ENCODE data around the gene CD274.

CD274 gene

DNA sequence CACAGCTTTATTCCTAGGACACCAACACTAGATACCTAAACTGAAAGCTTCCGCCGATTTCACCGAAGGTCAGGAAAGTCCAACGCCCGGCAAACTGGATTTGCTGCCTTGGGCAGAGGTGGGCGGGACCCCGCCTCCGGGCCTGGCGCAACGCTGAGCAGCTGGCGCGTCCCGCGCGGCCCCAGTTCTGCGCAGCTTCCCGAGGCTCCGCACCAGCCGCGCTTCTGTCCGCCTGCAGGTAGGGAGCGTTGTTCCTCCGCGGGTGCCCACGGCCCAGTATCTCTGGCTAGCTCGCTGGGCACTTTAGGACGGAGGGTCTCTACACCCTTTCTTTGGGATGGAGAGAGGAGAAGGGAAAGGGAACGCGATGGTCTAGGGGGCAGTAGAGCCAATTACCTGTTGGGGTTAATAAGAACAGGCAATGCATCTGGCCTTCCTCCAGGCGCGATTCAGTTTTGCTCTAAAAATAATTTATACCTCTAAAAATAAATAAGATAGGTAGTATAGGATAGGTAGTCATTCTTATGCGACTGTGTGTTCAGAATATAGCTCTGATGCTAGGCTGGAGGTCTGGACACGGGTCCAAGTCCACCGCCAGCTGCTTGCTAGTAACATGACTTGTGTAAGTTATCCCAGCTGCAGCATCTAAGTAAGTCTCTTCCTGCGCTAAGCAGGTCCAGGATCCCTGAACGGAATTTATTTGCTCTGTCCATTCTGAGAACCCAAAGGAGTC lies at the start of gene CD274:
Gene CD274 (plus strand): TSS at position 184 of the 733 bp plus-strand sequence. CDS start 5,572 bp downstream, outside the sequence.
- Mint-ChIP-seq H3K4me1 (peaks cover 81% of the 10 kb centered on the region), H3K27ac (peak within 1 kb of the TSS; percentile 90), H3K27me3 (no peaks in the 10 kb centered on the region), H3K36me3 (peaks cover 2% of the 10 kb centered on the region), H3K9me3 (no peaks in the 10 kb centered on the region), H3K4me3 (peak within 1 kb of the TSS; percentile 89)
- DNase-seq: peak; percentile 86
- CTCF ChIA-PET: interaction anchor here (0.9 to 4.0 kb wide), 24 partner anchors 8 to 692 kb away, joined by 3 to 122 read pairs (median 4); partner anchors contain the start of genes PDCD1LG2, PLGRKT and RIC1

DNA sequence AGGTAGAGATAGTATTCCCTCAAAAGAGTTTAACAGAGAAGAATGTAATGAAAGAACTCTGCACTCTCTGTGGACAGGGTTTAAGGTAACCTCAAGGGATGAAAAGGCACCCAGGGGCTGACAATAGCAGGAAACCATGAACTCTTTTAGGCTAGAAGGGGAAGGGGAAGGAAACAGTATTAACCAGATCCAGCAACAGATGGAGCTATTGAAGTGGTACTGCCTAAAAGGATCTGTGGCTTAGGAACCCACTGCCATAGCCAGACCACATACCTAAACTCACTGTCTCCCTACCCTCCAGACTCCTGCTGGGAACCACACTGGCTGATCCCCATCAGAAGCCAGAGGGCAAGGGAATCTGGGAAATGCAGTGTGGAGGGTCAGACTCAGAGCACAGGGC lies 48.1 kb upstream of the CD274 start:
- no peak overlapping the region for H3K27ac Mint-ChIP-seq
- H3K4me1 Mint-ChIP-seq: peaks cover 18% of the 10 kb centered on the region
- no peaks in the 10 kb centered on the region for H3K27me3 Mint-ChIP-seq
- peaks cover 27% of the 10 kb centered on the region for H3K36me3 Mint-ChIP-seq
- DNase-seq: no peak
- no peak overlapping the region for H3K4me3 Mint-ChIP-seq
- H3K9me3 Mint-ChIP-seq: peaks cover 22% of the 10 kb centered on the region
- CTCF ChIA-PET: no interaction called here

DNA sequence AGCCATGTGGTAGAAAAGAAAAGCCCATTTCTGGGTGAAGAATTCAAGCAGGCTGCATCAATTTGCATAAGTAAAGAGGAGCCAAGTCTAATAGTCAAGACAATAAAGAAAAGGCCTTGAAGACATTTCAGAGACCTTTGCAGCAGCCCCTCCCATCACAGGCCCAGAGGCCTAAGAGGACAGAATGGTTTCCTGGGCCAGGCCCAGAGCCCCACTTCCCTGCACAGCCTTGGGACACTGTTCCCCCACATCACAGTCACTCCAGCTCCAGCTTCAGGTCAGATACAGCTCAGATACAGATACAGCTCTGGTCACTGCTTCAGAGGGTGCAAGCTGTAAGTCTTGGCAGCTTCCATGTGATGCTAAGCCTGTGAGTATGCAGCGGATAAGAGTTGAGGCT lies 41.7 kb upstream of the CD274 start:
- Mint-ChIP-seq H3K4me1 (peaks cover 3% of the 10 kb centered on the region), H3K9me3 (peaks cover 46% of the 10 kb centered on the region), H3K36me3 (peaks cover 41% of the 10 kb centered on the region), H3K27ac (no peak overlapping the region), H3K27me3 (no peaks in the 10 kb centered on the region), H3K4me3 (no peak overlapping the region)
- CTCF ChIA-PET: no interaction called here
- DNase-seq: no peak

DNA sequence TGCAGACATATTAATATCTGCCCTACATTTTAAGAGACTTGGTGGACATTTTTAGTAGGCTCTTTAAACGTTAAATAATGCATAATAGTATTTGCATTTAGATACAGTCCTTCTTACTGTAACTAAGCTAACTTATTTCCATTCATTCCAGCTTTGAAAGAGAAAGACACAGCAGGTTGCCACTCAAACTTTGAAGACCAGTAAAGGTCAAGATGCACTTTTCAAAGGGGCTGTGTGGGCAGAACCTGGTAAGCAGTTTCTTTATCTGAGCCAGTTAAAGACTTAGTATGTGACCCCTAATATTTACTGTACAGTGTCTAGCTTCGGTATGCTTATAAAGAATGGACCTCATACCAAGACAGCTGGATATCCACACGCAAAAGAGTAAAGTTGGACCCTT lies 33.4 kb upstream of the CD274 start:
- Mint-ChIP-seq H3K9me3 (peaks cover 7% of the 10 kb centered on the region), H3K27ac (no peak overlapping the region), H3K27me3 (no peaks in the 10 kb centered on the region), H3K4me1 (no peaks in the 10 kb centered on the region), H3K4me3 (no peak overlapping the region), H3K36me3 (peaks cover 13% of the 10 kb centered on the region)
- CTCF ChIA-PET: interaction anchor here (1.7 to 1.9 kb wide), 2 partner anchors 9 to 231 kb away, joined by 5 to 9 read pairs; no protein-coding TSS in a partner anchor
- no peak for DNase-seq

DNA sequence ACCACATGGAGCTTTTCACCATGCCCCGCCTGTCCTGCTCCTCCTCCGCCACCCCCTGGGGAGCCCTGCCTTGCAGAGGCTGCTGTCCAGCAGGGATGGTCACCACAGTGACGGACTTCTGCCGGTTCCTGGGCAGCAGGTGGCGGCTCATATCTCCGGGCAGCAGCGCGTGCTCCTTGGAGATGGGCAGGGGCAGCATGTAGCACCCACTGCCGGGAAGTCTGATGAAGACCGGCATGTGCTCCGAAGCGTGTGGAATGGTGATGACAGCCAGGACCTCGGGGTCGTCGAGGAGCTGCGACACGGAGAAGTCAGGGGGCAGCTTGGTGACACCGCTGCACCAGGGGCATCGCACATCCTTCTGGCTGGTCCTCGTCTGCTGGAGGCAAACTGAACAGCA lies 31.9 kb upstream of the CD274 start:
- no peaks in the 10 kb centered on the region for H3K27me3 Mint-ChIP-seq
- H3K36me3 Mint-ChIP-seq: peaks cover 10% of the 10 kb centered on the region
- DNase-seq: no peak
- H3K4me1 Mint-ChIP-seq: no peaks in the 10 kb centered on the region
- H3K4me3 Mint-ChIP-seq: no peak overlapping the region
- H3K9me3 Mint-ChIP-seq: peaks cover 3% of the 10 kb centered on the region
- no peak overlapping the region for H3K27ac Mint-ChIP-seq
- CTCF ChIA-PET: no interaction called here

DNA sequence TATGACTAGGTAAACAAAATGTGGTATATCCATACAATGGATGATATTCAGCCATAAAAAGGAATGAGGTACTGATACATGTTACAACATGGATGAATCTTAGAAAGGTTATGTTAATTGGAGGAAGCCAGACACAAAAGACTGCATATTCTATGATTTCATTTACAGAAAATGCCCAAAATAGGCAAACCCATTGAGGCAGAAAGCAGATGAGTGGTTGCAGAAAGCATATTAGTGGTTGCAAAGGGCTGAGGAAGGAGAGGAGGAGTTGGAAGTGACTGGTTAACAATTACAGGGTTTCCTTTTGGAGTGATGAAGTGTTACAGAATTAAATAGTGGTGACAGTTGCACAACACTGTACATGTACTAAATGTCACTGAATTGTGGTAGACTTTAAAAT lies 30.4 kb upstream of the CD274 start:
- no peaks in the 10 kb centered on the region for H3K4me1 Mint-ChIP-seq
- H3K9me3 Mint-ChIP-seq: no peaks in the 10 kb centered on the region

DNA sequence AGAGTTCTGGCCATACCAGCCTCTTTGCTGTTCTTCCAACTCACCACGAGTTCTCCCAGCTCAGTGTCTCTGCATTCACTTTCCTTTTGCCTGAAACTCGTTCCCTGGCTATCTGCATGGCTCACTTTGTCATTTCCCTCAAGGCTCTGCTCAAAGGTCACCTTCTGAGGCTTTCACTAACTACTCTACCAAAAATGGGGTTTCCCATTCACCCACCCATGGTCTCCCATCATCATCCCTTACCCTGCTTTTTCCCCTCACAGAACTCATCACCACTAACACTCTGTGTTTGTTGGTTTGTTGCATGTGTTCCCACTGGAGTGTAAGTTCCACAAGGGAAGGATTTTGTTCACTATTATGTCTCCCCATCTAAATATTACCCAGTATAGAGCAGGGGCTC lies 29.2 kb upstream of the CD274 start:
- Mint-ChIP-seq H3K27ac (no peak overlapping the region), H3K4me1 (no peaks in the 10 kb centered on the region), H3K27me3 (no peaks in the 10 kb centered on the region), H3K36me3 (peaks cover 10% of the 10 kb centered on the region), H3K9me3 (no peaks in the 10 kb centered on the region), H3K4me3 (no peak overlapping the region)
- CTCF ChIA-PET: no interaction called here
- no peak for DNase-seq

More for the DNA sequence above, 30.4 kb upstream of the CD274 start:
- CTCF ChIA-PET: no interaction called here
- Mint-ChIP-seq H3K27me3 (no peaks in the 10 kb centered on the region), H3K36me3 (peaks cover 10% of the 10 kb centered on the region), H3K27ac (no peak overlapping the region), H3K4me3 (no peak overlapping the region)
- DNase-seq: no peak

DNA sequence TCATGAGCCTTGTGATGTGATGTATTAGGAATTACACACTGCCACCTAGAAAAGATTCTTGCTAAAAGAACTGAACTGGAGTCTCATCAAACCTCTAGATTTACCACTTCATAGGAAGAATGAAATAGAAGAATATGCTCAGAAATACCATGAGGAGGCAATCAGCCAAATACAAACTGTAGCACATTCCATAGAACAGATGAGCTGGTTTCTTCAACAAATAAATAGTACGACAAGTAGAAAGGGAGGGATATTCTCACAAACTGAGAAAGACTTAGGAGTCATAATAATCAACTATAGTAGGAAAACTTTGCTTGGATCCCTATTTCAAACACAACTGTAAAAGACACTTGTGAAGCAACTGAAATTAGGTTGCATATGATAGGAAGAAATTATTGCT lies 28.1 kb upstream of the CD274 start:
- Mint-ChIP-seq H3K4me3 (no peak overlapping the region), H3K9me3 (no peaks in the 10 kb centered on the region), H3K27ac (no peak overlapping the region), H3K27me3 (no peaks in the 10 kb centered on the region), H3K4me1 (no peaks in the 10 kb centered on the region), H3K36me3 (peaks cover 10% of the 10 kb centered on the region)
- no peak for DNase-seq
- CTCF ChIA-PET: interaction anchor here (0.9 kb wide), 1 partner anchor 236 kb away, joined by 4 read pairs; the partner anchor contains the start of gene INSL6

DNA sequence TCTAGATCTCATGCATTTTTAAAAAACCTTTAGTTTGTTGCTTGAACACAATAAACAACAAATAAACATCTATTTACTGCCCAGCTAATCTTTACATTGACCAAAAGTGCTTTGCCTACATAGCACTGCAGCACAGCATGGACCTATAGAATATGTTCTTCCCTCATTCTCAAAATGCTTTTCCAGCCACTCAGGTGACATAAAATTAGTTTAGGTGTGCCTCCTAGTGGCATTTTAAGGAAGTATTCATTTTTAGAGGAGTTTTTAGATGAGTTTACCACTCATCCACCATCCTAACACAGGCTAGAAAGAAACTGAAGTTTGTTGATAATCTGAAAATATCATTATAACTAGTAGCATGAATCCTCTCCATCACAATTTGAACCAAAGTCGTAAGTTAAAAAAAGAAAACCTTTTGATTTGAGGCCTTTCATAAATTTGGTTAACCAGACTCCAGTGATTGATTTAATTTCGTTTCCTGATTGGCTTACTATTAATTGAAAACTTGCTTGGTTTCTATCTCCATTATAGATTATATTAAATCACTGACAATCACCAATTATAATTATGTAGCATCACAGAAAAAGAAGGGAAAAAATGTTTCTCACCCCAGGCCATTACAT lies 25.2 kb upstream of the CD274 start:
- no peak for DNase-seq
- Mint-ChIP-seq H3K4me3 (no peak overlapping the region), H3K27ac (no peak overlapping the region), H3K4me1 (no peaks in the 10 kb centered on the region), H3K36me3 (peaks cover 4% of the 10 kb centered on the region), H3K27me3 (no peaks in the 10 kb centered on the region), H3K9me3 (no peaks in the 10 kb centered on the region)
- CTCF ChIA-PET: interaction anchor here (0.6 to 4.4 kb wide), 16 partner anchors 9 to 669 kb away, joined by 3 to 52 read pairs (median 4); partner anchors contain the start of gene INSL6

DNA sequence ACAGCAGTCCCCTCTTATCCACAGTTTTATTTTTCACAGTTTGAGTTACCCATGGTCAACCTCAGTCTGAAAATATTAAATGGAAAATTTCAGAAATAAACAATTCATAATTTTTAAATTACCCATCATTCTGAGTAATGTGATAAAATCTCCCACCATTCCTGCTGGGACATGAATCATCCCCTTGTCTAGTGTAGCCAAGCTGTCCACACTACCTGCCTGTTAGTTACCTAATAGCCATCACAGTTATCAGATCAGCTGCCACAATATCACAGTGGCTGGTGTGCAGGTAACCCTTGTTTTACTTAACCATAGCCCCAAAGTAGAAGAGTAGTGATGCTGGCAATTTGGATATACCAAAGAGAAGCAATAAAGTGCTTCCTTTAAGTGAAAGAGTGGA lies 23.3 kb upstream of the CD274 start:
- DNase-seq: no peak
- Mint-ChIP-seq H3K9me3 (no peaks in the 10 kb centered on the region), H3K4me1 (no peaks in the 10 kb centered on the region), H3K36me3 (peaks cover 13% of the 10 kb centered on the region), H3K27me3 (no peaks in the 10 kb centered on the region), H3K27ac (no peak overlapping the region), H3K4me3 (no peak overlapping the region)
- CTCF ChIA-PET: interaction anchor here (1.4 to 4.4 kb wide), 7 partner anchors 10 to 241 kb away, joined by 3 to 52 read pairs (median 4); partner anchors contain the start of genes CD274 and INSL6

DNA sequence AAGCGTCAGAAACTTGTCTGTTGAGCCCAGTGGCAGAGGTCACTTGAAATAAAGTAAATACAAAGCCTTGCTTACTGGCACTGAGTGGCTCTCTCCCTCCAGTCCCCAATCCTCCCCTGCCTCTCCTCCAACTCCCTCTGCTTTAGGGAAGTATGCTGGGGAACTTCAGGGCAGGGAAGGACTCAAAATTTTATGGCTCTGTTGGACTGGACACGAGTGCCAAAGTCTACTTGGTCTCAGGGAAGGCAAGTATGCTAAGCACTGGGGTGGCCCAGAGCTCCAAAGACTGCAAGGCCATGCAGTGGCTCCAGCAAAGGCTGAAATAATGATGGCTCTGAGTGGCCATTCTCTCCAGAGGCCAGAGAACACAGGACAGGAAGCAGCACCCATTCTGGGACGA lies 22.2 kb upstream of the CD274 start:
- no peak for DNase-seq
- Mint-ChIP-seq H3K27me3 (no peaks in the 10 kb centered on the region), H3K27ac (no peak overlapping the region), H3K4me1 (no peaks in the 10 kb centered on the region), H3K4me3 (no peak overlapping the region), H3K36me3 (peaks cover 20% of the 10 kb centered on the region), H3K9me3 (no peaks in the 10 kb centered on the region)
- CTCF ChIA-PET: interaction anchor here (0.7 to 4.4 kb wide), 6 partner anchors 14 to 668 kb away, joined by 3 to 18 read pairs (median 4); no protein-coding TSS in a partner anchor

DNA sequence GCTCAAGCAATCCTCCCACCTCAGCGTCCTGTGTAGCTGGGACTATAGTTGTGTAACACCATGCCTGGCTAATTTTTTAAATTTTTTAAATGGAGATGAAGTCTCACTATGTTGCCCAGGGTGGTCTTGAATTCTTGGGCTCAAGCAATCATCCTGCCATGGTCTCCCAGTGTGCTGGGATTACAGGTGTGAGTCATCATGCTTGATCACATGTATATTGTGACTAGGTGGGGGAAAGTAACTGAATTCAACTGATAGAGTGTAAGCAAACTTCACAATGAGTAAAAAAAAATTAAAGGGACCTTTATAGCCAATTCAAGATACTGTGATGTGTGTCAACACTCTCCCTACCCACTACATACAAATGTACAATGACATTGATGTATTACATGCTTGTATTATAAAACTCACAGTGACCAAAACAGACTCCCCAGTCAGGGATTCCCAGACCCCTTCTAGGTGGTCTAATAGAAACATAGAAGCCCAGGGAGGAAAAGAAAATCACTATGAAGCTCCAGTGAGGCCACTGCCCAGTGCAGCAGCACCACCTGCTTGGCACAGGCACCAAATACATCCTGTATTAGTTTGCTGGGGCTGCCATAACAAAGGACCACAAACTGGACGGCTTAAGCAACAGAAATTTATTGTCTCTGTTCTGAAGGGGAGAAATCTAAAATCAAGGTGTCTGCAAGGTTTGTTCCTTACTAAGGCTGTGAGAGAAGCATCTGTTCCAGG lies 21.4 kb upstream of the CD274 start:
- H3K27ac Mint-ChIP-seq: no peak overlapping the region
- no peak for DNase-seq
- H3K4me1 Mint-ChIP-seq: no peaks in the 10 kb centered on the region
- H3K9me3 Mint-ChIP-seq: no peaks in the 10 kb centered on the region
- peaks cover 23% of the 10 kb centered on the region for H3K36me3 Mint-ChIP-seq
- H3K27me3 Mint-ChIP-seq: no peaks in the 10 kb centered on the region
- CTCF ChIA-PET: interaction anchor here (0.9 to 1.2 kb wide), 5 partner anchors 13 to 669 kb away, joined by 3 to 5 read pairs (median 4); no protein-coding TSS in a partner anchor
- no peak overlapping the region for H3K4me3 Mint-ChIP-seq

DNA sequence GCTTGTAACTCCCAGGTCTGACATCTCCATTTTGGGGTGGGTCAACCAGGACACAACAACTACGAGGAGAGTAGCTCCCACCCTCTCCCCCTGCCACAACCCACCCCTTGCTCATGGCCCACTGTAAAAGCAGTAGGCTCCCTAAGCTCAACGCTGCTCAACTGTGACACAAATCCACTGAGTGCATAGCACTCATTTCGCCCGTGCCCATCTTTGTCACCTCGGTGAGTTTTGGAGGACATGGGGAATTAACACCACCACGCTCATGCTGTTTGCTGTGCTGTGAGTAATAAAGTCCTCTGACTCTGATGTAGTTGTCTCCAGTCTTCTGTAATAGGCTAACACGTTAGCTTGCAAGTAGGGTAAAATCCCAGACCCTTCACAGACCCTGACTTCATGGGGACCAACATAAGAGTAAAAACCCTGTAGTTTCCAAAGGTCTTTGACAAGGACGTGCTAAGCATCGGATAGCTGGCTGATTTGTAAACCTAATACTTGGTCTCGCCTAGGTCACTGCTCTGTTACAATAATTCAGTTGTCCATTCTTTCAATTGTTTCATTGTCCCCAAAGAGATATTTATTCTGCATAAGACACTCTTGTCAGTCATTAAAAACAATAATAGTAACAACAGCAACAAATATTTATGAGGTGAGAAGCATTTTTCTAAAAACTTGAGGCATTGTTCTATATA lies 20.3 kb upstream of the CD274 start:
- Mint-ChIP-seq H3K9me3 (peaks cover under 1% of the 10 kb centered on the region), H3K27me3 (no peaks in the 10 kb centered on the region), H3K27ac (no peak overlapping the region), H3K36me3 (peaks cover 27% of the 10 kb centered on the region), H3K4me3 (no peak overlapping the region), H3K4me1 (no peaks in the 10 kb centered on the region)
- DNase-seq: no peak
- CTCF ChIA-PET: interaction anchor here (1.2 kb wide), 1 partner anchor 12 kb away, joined by 3 read pairs; no protein-coding TSS in a partner anchor

DNA sequence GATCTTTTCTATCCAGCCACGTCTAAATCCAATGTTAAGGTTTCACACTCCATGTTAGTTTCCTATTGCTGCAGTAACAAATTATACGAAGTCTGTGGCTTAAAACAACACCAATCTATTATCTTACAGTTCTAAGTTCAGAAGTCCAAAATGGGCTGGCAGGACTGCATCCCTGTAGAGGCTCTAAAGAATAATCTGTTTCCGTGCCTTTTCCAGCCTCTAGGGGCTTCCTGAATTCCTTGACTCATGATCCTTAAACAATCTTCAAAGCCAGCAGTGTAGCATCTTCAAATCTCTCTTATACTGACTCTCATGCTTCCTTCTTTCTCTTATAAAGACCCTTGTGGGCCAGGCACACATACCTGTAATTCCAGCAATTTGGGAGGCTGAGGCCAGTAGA lies 19.4 kb upstream of the CD274 start:
- DNase-seq: no peak
- Mint-ChIP-seq H3K27ac (no peak overlapping the region), H3K9me3 (peaks cover 4% of the 10 kb centered on the region), H3K4me1 (peaks cover 4% of the 10 kb centered on the region), H3K36me3 (peaks cover 35% of the 10 kb centered on the region), H3K27me3 (no peaks in the 10 kb centered on the region), H3K4me3 (no peak overlapping the region)
- CTCF ChIA-PET: no interaction called here
